GM18526 (cell line): Measurements from ENCODE around the gene CAPN12.

Source experiments
- POLR2A ChIP-seq: IDR thresholded peaks from 3 replicates; pipeline ENCODE4 v1.6.1; 2011; ENCODE audit not compliant: insufficient read length; ENCODE audit errors: extremely low read depth

The CAPN12 gene

DNA sequence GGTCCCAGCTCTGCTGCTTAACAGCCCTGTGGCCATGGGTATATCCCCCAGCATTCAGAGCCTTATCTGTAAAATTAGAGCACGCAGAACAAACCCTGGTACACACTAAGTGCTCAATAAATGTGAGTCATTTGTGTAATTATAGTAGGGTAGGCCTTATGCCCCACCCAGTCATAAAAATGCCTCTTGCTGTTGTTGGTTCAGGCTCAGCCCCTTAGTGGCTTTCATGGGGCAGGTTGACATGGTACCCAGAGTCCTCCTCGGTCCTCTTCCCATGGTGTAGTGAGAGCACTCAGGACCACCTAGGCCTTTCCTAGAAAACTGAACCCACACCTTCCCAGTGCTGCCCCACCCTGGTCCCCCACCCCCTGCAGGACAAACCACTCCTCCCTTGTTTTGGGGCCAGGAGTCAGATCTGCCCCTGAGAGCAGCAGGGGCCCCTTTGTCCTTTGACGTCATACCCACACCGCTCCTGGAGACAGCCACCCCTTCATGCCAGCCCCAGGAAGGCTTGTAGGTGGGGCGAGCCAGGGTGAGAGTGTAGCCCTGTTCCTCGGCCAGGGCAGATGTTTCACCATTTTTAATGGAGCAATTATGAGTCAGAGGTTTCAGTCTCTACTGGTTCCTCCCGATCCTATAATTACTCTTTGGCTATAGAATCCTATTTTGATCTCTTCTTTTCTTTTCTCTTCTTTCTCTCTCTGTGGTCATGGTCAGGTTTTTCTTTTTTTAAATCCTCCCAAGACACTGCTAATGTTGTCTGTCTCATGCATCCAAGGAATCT, 60.0 kb downstream of the CAPN12 start:
- no peak for TF ChIP-seq POLR2A

DNA sequence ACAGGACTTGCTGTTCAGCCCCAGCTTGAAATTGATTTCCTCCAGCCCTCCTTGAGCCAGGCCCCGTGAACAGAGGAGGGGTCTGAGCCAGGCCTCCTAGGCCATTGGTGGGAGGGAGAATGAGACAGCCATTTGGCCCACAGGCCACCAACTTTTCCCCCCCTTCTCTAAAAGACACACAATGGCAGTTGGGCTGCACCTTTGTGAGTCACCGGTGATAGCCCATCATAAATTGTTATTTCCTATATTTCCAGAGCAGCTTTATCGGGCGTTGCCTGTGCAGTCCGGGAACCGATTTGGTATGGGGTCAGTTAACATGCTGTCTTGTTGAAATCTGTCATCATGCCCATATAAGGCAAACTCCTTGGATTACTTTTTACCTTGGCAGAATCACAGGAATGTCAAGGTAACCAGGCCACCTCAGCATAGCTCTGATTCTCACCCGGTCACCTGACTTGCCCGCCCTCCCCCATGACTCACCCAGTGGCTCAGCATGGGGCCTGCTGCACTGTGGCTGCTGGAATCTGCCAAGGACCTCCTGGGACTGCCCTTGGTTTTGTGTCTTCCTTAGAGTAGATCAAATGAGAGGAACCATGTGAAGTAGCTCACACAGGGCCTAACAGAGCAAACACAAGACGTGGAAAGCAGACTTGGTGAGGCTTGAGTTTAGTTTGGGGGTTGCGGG, 60.7 kb downstream of the CAPN12 start:
- TF ChIP-seq POLR2A: no peak

DNA sequence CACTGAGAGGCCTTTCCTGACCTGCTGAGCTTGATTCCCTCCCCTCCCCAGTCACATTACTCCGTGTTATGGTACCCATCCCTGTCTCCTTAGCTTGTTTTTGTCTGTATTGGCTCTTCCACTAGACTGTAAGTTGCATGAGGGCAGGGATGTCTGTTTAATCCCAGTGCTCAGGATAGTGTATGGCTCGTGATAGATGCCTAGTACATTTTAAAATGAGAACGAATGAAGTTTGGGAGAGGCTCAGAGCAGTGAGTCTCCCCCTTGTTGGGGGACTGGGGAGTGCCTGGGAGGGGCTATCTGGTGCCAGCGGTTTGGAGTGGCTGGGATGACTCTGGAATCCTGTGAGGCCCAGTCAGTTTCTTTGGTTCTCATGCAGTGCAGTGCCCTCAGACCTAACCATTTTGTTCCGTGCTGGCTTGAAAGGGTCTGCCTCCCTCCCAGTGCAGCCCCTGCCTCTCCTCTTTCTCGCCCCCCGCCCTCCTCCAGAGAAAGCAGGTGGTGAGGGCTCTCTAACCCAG, 61.3 kb downstream of the CAPN12 start:
- TF ChIP-seq POLR2A: no peak

DNA sequence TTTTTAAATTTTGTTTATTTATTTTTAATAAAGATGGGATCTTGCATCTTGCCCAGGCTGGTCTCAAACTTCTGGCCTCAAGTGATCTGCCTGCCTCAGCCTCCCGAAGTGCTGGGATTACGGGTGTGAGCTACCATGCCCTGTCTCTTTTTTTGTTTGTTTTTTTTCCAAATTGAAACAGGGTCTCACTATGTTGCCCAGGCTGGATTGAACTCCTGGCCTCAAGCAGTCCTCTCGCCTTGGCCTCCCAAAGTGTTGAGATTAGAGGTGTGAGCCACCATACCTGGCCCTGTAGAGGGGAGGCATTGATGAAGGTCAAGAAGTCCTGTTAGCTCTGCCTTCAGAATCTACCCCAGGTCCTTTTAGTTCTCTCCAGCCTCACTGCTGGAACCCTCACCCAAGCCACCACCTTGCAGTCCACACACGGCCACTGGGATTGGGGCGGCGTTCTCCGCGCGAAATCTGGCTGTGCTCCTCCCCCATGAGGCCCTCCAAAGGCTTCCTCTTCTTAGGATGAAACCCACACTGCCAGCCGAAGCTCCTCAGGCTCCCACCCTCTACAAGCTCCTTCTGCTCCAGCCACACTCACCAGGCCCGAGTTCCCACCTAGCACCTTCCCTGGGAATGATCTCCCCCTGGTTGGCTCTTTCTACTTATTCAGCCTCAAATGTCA, 61.9 kb downstream of the CAPN12 start:
- TF ChIP-seq POLR2A: no peak
